OCI-LY7 (cell line): ENCODE data around the gene LRGUK. TPM values are rescaled to one million over a fixed set of nuclear protein-coding genes. Genes with fewer than 3 reads are reported as not detected.

Experiments
- BruUV-seq: library from RNA; stranded (reverse); fragments of 400-500 nt; replicated peaks from 2 replicates; lab custom pipeline; 2021; lab: Mats Ljungman, UMichigan
- CTCF ChIA-PET: fragments of 300-600 bp; sonication (Branson Sonifier 250); formaldehyde crosslinking; loops from one replicate; lab custom pipeline; 2022; ENCODE audit warnings: antibody characterized with exemption; ENCODE audit not compliant: unreplicated experiment; lab: Charles Lee
- POLR2A ChIA-PET: fragments of 300-600 bp; sonication (Branson Sonifier 250); formaldehyde crosslinking; loops from one replicate; lab custom pipeline; 2022; ENCODE audit warnings: antibody characterized with exemption; lab: Charles Lee
- DNase-seq: peaks from one replicate; pipeline ENCODE4 v3.0.0-alpha.2; 2015; ENCODE audit warnings: low spot score
- H2AFZ ChIP-seq: fragments of 200-600 bp; sonication (generic), shearing (Covaris generic); 2 replicates; pipeline ENCODE4 v1.6.1; 2014; ENCODE audit warnings: mild to moderate bottlenecking, antibody characterized with exemption, low read length, moderate library complexity
- H3K27ac ChIP-seq: fragments of 200-600 bp; sonication (generic); 2 replicates; pipeline ENCODE4 v1.5.1; 2014; ENCODE audit warnings: mixed run types, low read depth, mild to moderate bottlenecking, moderate library complexity, low read length, inconsistent platforms; ENCODE audit not compliant: poor library complexity, severe bottlenecking
- H3K36me3 ChIP-seq: fragments of 200-600 bp; sonication (generic); 2 replicates; pipeline ENCODE4 v1.6.1; 2014; ENCODE audit warnings: mild to moderate bottlenecking, antibody characterized with exemption, low read length, moderate library complexity, mixed read lengths; ENCODE audit not compliant: insufficient read depth
- H3K4me1 ChIP-seq: fragments of 200-600 bp; sonication (generic); 2 replicates; pipeline ENCODE4 v1.5.1; 2014; ENCODE audit warnings: mild to moderate bottlenecking, low read length; ENCODE audit not compliant: insufficient read depth, poor library complexity, severe bottlenecking
- H3K4me2 ChIP-seq: fragments of 200-600 bp; sonication (generic); 2 replicates; pipeline ENCODE4 v1.6.1; 2014; ENCODE audit warnings: mild to moderate bottlenecking, low read length
- H3K4me3 ChIP-seq: fragments of 200-600 bp; sonication (generic); 2 replicates; pipeline ENCODE4 v1.5.1; 2014; ENCODE audit warnings: mild to moderate bottlenecking, low read depth, low read length; ENCODE audit not compliant: poor library complexity, severe bottlenecking
- H3K79me2 ChIP-seq: fragments of 200-600 bp; sonication (generic); 2 replicates; pipeline ENCODE4 v1.6.1; 2016; ENCODE audit warnings: low read depth, mild to moderate bottlenecking, low read length, moderate library complexity, mixed read lengths; ENCODE audit not compliant: insufficient read depth
- H3K9me2 ChIP-seq: fragments of 200-600 bp; sonication (generic); 2 replicates; pipeline ENCODE4 v1.6.1; 2016; ENCODE audit warnings: mild to moderate bottlenecking, low read length, mixed read lengths; ENCODE audit not compliant: insufficient read depth
- H3K9me3 ChIP-seq: fragments of 200-600 bp; sonication (generic); 2 replicates; pipeline ENCODE4 v1.6.1; 2014; ENCODE audit warnings: mild to moderate bottlenecking, mixed run types, low read length, mixed read lengths
- H4K20me1 ChIP-seq: fragments of 200-600 bp; sonication (generic); 2 replicates; pipeline ENCODE4 v1.6.1; 2014; ENCODE audit warnings: mild to moderate bottlenecking, antibody characterized with exemption, low read length, moderate library complexity, mixed read lengths; ENCODE audit not compliant: insufficient read depth
- EZH2phosphoT487 ChIP-seq: fragments of 200-600 bp; sonication (generic); IDR thresholded peaks from 2 replicates; pipeline ENCODE4 v1.6.1; 2018; ENCODE audit warnings: low read depth, borderline replicate concordance, mild to moderate bottlenecking, mixed run types, antibody characterized with exemption, low read length, moderate library complexity, mixed read lengths
- intact Hi-C: fragments of 100-400 bp; cut with micrococcal nuclease; formaldehyde crosslinking; loops from one replicate; pipeline ENCODE4 v1.10.0; 2022; ENCODE audit not compliant: unreplicated experiment
- total RNA-seq, 2 experiments: library from RNA; depleted of rRNA in 1 of 2; stranded (reverse); fragments of >200 nt in 1 of 2; shearing (Covaris generic) in 1 of 2; gene quantifications; 2 replicates each; pipeline ENCODE4 v1.2.3, GENCODE V29; 2014 to 2022
- TF ChIP-seq, protein P1 (sequence below): fragments of 200-600 bp; sonication (generic); conservative IDR thresholded peaks from 2 replicates; pipeline ENCODE4 v1.5.1; 2014; ENCODE audit warnings: mild to moderate bottlenecking, antibody characterized with exemption, low read length, moderate library complexity, mixed read lengths

The LRGUK gene
- total RNA-seq, 2 experiments from 2014 or later = 0.46 to 0.95 TPM

DNA sequence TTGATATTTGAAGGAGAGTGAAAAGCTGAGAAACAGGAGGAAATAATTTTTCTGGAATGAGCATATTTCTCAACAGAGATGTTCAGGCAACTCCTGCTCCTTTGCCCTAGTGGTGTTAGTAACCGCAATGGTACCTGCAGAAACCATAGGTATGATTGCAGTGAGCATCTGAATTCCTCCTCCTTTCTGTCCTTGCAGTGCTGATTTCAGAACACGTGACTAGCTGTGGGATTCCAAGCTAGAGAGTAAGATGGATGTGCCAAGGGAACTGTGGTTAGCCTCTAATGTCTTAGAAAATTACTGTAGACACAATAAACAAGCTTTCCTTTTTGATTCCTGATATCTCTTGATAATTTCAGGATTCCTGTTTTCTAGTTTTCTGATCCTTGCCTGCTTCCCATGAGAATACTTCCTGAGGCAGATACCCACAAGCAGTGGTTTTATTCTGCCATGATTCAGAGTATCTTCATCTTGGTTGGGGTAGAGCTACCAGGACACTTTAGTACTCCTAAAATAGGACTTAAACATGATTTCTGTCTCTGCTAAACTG is 27.5 kb downstream of the LRGUK start:
- H3K79me2 ChIP-seq = no peaks in the 10 kb centered on the region
- DNase-seq = no peak
- CTCF ChIA-PET = no interaction called here

DNA sequence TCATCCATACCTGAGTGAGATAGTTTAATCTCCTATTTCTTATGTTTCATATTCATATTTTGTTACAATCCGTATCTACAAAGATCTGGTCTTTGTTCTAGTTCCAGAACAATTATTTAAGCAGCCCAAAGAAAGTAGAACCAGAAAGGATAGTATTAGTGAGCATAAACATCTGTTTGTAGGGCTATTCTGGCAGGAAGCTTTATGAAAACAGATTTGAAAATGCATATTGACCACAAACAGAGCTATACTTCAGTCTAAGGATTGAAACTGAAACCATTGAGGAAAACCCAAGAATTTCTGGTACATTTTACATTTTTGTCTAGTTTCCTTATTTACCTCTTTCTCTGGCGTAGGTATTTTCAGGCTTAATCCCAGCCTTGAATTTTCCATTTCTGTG is 28.1 kb downstream of the LRGUK start:
- intact Hi-C loops = no loop called here
- no peak overlapping the region for H3K4me3 ChIP-seq
- TF ChIP-seq, protein P1, sequence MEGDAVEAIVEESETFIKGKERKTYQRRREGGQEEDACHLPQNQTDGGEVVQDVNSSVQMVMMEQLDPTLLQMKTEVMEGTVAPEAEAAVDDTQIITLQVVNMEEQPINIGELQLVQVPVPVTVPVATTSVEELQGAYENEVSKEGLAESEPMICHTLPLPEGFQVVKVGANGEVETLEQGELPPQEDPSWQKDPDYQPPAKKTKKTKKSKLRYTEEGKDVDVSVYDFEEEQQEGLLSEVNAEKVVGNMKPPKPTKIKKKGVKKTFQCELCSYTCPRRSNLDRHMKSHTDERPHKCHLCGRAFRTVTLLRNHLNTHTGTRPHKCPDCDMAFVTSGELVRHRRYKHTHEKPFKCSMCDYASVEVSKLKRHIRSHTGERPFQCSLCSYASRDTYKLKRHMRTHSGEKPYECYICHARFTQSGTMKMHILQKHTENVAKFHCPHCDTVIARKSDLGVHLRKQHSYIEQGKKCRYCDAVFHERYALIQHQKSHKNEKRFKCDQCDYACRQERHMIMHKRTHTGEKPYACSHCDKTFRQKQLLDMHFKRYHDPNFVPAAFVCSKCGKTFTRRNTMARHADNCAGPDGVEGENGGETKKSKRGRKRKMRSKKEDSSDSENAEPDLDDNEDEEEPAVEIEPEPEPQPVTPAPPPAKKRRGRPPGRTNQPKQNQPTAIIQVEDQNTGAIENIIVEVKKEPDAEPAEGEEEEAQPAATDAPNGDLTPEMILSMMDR = no peak
- TF ChIP-seq EZH2phosphoT487 = no peak
- H3K79me2 ChIP-seq = no peaks in the 10 kb centered on the region
- no peak overlapping the region for H2AFZ ChIP-seq
- no peaks in the 10 kb centered on the region; the same call in 1 of the 2 replicates for H3K9me2 ChIP-seq
- no peaks in the 10 kb centered on the region for H4K20me1 ChIP-seq
- H3K36me3 ChIP-seq = no peaks in the 10 kb centered on the region
- no peak overlapping the region for H3K27ac ChIP-seq
- POLR2A ChIA-PET = interaction anchor here (0.6 to 1.7 kb wide), 3 partner anchors 9 to 635 kb away, joined by 3 to 7 read pairs (median 4); no protein-coding TSS in a partner anchor
- no peak for DNase-seq
- no peaks in the 10 kb centered on the region for H3K4me1 ChIP-seq
- no peaks in the 10 kb centered on the region for H3K9me3 ChIP-seq
- CTCF ChIA-PET = no interaction called here
- H3K4me2 ChIP-seq = no peak overlapping the region
- no TSS peak for BruUV-seq

More for the DNA sequence above, 27.5 kb downstream of the LRGUK start:
- Histone ChIP-seq H3K4me1 (no peaks in the 10 kb centered on the region), H3K36me3 (no peaks in the 10 kb centered on the region), H2AFZ (no peak overlapping the region), H3K27ac (no peak overlapping the region), H3K9me3 (no peaks in the 10 kb centered on the region), H3K9me2 (no peaks in the 10 kb centered on the region; the same call in 1 of the 2 replicates), H4K20me1 (no peaks in the 10 kb centered on the region), H3K4me2 (no peak overlapping the region), H3K4me3 (no peak overlapping the region)
- TF ChIP-seq, protein P1 = no peak
- no peak for TF ChIP-seq EZH2phosphoT487
- POLR2A ChIA-PET = interaction anchor here (1.7 kb wide), 1 partner anchor 9 kb away, joined by 7 read pairs; no protein-coding TSS in a partner anchor
- intact Hi-C loops = no loop called here
- no TSS peak for BruUV-seq

DNA sequence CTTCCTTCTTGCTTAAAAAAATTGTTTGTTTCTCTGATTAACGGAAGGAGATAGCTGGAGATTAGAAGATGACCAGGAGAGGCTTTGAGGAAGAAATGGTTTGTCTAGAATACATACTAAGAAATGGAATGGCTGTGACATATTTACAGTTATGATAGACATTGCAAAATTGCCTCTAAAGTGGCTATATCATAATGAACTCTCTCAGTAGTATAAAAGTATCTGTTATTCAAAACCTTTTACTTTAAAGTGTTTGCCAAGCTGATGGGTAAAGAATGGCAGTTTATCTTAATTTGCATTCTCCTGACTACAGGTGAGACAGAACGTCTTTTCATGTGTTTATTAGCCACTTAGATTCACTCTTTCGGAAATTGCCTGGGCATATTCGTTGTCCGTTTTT is 28.7 kb downstream of the LRGUK start:
- no peak for DNase-seq
- no peaks in the 10 kb centered on the region for H3K79me2 ChIP-seq
- ChIA-PET CTCF (no interaction called here), POLR2A (interaction anchor here (0.6 to 1.7 kb wide), 2 partner anchors 10 to 352 kb away, joined by 3 to 7 read pairs; no protein-coding TSS in a partner anchor)
- intact Hi-C loops = no loop called here
- no peak overlapping the region for H3K27ac ChIP-seq
- no peak overlapping the region for H3K4me2 ChIP-seq
- H2AFZ ChIP-seq = no peak overlapping the region
- TF ChIP-seq, protein P1 = no peak
- no peak for TF ChIP-seq EZH2phosphoT487
- H4K20me1 ChIP-seq = no peaks in the 10 kb centered on the region
- H3K4me1 ChIP-seq = no peaks in the 10 kb centered on the region
- no peaks in the 10 kb centered on the region for H3K36me3 ChIP-seq
- no peaks in the 10 kb centered on the region for H3K9me3 ChIP-seq
- no peak overlapping the region for H3K4me3 ChIP-seq
- no peaks in the 10 kb centered on the region; the same call in 1 of the 2 replicates for H3K9me2 ChIP-seq
- BruUV-seq = no TSS peak
